WTC11 (cell line): ENCODE results near the gene SLC35F1. TPM values are rescaled to one million over a fixed set of nuclear protein-coding genes. Genes with fewer than 3 reads are reported as not detected.

Source experiments
- ATAC-seq: fragments of 200-7000 bp; cut with Tn5 transposase; 2 replicates; pipeline ENCODE4 v1.10.0; 2021; ENCODE audit warnings: mild to moderate bottlenecking, moderate library complexity
- CTCF ChIA-PET: fragments of 300-600 bp; sonication (Branson Sonifier 250); formaldehyde crosslinking; loops from one replicate; lab custom pipeline; 2021; ENCODE audit warnings: antibody characterized with exemption; lab: Charles Lee
- POLR2A ChIA-PET: fragments of 350-600 bp; sonication (Branson Sonifier 250); formaldehyde crosslinking; loops from one replicate; lab custom pipeline; 2021; ENCODE audit warnings: antibody characterized with exemption; lab: Charles Lee
- DNase-seq: peaks from one replicate; pipeline ENCODE4 v3.0.0; 2021; ENCODE audit warnings: low spot score
- H3K27ac Mint-ChIP-seq: 2 replicates; pipeline ENCODE4 v1.8.0; 2021; ENCODE audit warnings: mixed read lengths
- H3K27me3 Mint-ChIP-seq: 2 replicates; pipeline ENCODE4 v1.8.0; 2021; ENCODE audit warnings: low read depth, mild to moderate bottlenecking, moderate library complexity, mixed read lengths
- H3K36me3 Mint-ChIP-seq: 2 replicates; pipeline ENCODE4 v1.8.0; 2021; ENCODE audit warnings: mixed read lengths
- H3K4me1 Mint-ChIP-seq: 2 replicates; pipeline ENCODE4 v1.8.0; 2022; ENCODE audit warnings: mixed read lengths
- H3K4me3 Mint-ChIP-seq: 2 replicates; pipeline ENCODE4 v1.8.0; 2021; ENCODE audit warnings: mild to moderate bottlenecking, moderate library complexity, mixed read lengths
- H3K9me3 Mint-ChIP-seq: 2 replicates; pipeline ENCODE4 v1.8.0; 2021; ENCODE audit warnings: mixed read lengths
- CDX4 ChIP-seq: fragments of 250-450 bp; sonication (Bioruptor Pico); IDR thresholded peaks from 2 replicates; pipeline ENCODE4 v1.9.0; 2021; ENCODE audit warnings: moderate library complexity, mild to moderate bottlenecking, inconsistent platforms, borderline replicate concordance
- ELF4 ChIP-seq: sonication (generic); formaldehyde crosslinking; IDR thresholded peaks from 2 replicates; pipeline ENCODE4 v1.8.1; 2022; ENCODE audit warnings: low read depth, mild to moderate bottlenecking, moderate library complexity, missing genetic modification reagents
- ESRRA ChIP-seq: sonication (generic); formaldehyde crosslinking; IDR thresholded peaks from 2 replicates; pipeline ENCODE4 v1.8.1; 2022; ENCODE audit warnings: mild to moderate bottlenecking, missing genetic modification reagents, borderline replicate concordance
- GRHL2 ChIP-seq: fragments of 250-450 bp; sonication (Bioruptor Pico); IDR thresholded peaks from 2 replicates; pipeline ENCODE4 v1.8.0; 2022; ENCODE audit warnings: mild to moderate bottlenecking, moderate library complexity; ENCODE audit not compliant: insufficient replicate concordance, severe bottlenecking
- HMGA2 ChIP-seq: fragments of 250-450 bp; sonication (Bioruptor Pico); IDR thresholded peaks from 2 replicates; pipeline ENCODE4 v1.4.0; 2021; ENCODE audit warnings: mild to moderate bottlenecking, moderate library complexity
- KAT7 ChIP-seq: sonication (generic); formaldehyde crosslinking; IDR thresholded peaks from 2 replicates; pipeline ENCODE4 v1.8.1; 2023; ENCODE audit warnings: missing genetic modification reagents, mild to moderate bottlenecking, borderline replicate concordance
- TCF7 ChIP-seq: sonication (generic); formaldehyde crosslinking; IDR thresholded peaks from 2 replicates; pipeline ENCODE4 v1.8.0; 2022; ENCODE audit warnings: mild to moderate bottlenecking, low read depth, missing genetic modification reagents, moderate library complexity
- USF1 ChIP-seq: sonication (generic); formaldehyde crosslinking; IDR thresholded peaks from 2 replicates; pipeline ENCODE4 v1.8.0; 2022; ENCODE audit warnings: mild to moderate bottlenecking, missing genetic modification reagents
- ZNF138 ChIP-seq: sonication (generic); formaldehyde crosslinking; conservative IDR thresholded peaks from 2 replicates; pipeline ENCODE4 v1.8.1; 2022; ENCODE audit warnings: mild to moderate bottlenecking, moderate library complexity, missing genetic modification reagents
- ZNF232 ChIP-seq: sonication (generic); formaldehyde crosslinking; IDR thresholded peaks from 2 replicates; pipeline ENCODE4 v1.8.0; 2022; ENCODE audit warnings: mild to moderate bottlenecking, missing genetic modification reagents
- ZNF423 ChIP-seq: fragments of 250-450 bp; sonication (Bioruptor Pico); IDR thresholded peaks from 2 replicates; pipeline ENCODE4 v2.1.2; 2022; ENCODE audit warnings: mild to moderate bottlenecking, moderate library complexity
- total RNA-seq: library from RNA; stranded (reverse); gene quantifications from 3 replicates; pipeline ENCODE4 v1.2.3, GENCODE V29; 2021
- TF ChIP-seq, protein P1 (sequence below): fragments of 250-450 bp; sonication (Bioruptor Pico); IDR thresholded peaks from 2 replicates; pipeline ENCODE4 v2.1.2; 2022; ENCODE audit warnings: mild to moderate bottlenecking, moderate library complexity
- TF ChIP-seq, protein P2 (sequence below): sonication (generic); formaldehyde crosslinking; IDR thresholded peaks from 2 replicates; pipeline ENCODE4 v1.8.1; 2023; ENCODE audit warnings: mild to moderate bottlenecking, missing genetic modification reagents, moderate library complexity
- TF ChIP-seq, protein P3 (sequence below): fragments of 250-450 bp; sonication (Bioruptor Pico); IDR thresholded peaks from 2 replicates; pipeline ENCODE4 v1.8.0; 2021; ENCODE audit warnings: mild to moderate bottlenecking
- TF ChIP-seq, protein P4 (sequence below): fragments of 200-600 bp; IDR thresholded peaks from 2 replicates; pipeline ENCODE4 v1.8.0; 2022; ENCODE audit warnings: antibody characterized with exemption

Gene SLC35F1
- total RNA-seq, 1 experiment from 2014 or later: 11.0 TPM

- ChIA-PET CTCF (no interaction called here), POLR2A (no interaction called here)
- Mint-ChIP-seq H3K36me3 (no peaks in the 10 kb centered on the region; the same call in 1 of the 2 replicates), H3K27ac (no peak overlapping the region; the same call in 1 of the 2 replicates), H3K27me3 (no peaks in the 10 kb centered on the region), H3K4me3 (no peak overlapping the region), H3K9me3 (no peaks in the 10 kb centered on the region), H3K4me1 (peaks cover 15% of the 10 kb centered on the region)
- ATAC-seq (no peak), DNase-seq (no peak)
- TF ChIP-seq ELF4 (CRISPR knock-in tag): no peak
- no peak for TF ChIP-seq ZNF138 (CRISPR knock-in tag)
- TF ChIP-seq, protein P1, sequence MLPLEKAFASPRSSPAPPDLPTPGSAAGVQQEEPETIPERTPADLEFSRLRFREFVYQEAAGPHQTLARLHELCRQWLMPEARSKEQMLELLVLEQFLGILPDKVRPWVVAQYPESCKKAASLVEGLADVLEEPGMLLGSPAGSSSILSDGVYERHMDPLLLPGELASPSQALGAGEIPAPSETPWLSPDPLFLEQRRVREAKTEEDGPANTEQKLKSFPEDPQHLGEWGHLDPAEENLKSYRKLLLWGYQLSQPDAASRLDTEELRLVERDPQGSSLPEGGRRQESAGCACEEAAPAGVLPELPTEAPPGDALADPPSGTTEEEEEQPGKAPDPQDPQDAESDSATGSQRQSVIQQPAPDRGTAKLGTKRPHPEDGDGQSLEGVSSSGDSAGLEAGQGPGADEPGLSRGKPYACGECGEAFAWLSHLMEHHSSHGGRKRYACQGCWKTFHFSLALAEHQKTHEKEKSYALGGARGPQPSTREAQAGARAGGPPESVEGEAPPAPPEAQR (CRISPR knock-in tag): no peak
- TF ChIP-seq, protein P2, sequence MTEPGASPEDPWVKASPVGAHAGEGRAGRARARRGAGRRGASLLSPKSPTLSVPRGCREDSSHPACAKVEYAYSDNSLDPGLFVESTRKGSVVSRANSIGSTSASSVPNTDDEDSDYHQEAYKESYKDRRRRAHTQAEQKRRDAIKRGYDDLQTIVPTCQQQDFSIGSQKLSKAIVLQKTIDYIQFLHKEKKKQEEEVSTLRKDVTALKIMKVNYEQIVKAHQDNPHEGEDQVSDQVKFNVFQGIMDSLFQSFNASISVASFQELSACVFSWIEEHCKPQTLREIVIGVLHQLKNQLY (CRISPR knock-in tag): no peak
- no peak for TF ChIP-seq ESRRA (CRISPR knock-in tag)
- TF ChIP-seq, protein P3, sequence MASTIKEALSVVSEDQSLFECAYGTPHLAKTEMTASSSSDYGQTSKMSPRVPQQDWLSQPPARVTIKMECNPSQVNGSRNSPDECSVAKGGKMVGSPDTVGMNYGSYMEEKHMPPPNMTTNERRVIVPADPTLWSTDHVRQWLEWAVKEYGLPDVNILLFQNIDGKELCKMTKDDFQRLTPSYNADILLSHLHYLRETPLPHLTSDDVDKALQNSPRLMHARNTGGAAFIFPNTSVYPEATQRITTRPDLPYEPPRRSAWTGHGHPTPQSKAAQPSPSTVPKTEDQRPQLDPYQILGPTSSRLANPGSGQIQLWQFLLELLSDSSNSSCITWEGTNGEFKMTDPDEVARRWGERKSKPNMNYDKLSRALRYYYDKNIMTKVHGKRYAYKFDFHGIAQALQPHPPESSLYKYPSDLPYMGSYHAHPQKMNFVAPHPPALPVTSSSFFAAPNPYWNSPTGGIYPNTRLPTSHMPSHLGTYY: no peak
- no peak for TF ChIP-seq USF1 (CRISPR knock-in tag)
Observed at GRCh38 chr6:118122161-118122725, 215.2 kb downstream of the SLC35F1 start.

GRCh38 chr6:118122801-118123200 lies 215.7 kb downstream of the SLC35F1 start:
- DNase-seq: no peak
- no peak for ATAC-seq
- Mint-ChIP-seq H3K27ac (no peak overlapping the region), H3K36me3 (no peaks in the 10 kb centered on the region; the same call in 1 of the 2 replicates), H3K4me1 (peaks cover 15% of the 10 kb centered on the region), H3K4me3 (no peak overlapping the region), H3K9me3 (no peaks in the 10 kb centered on the region), H3K27me3 (no peaks in the 10 kb centered on the region)
- ChIA-PET CTCF (no interaction called here), POLR2A (no interaction called here)
- TF ChIP-seq, protein P3: no peak
- TF ChIP-seq KAT7 (CRISPR knock-in tag): no peak
- no peak for TF ChIP-seq ZNF232 (CRISPR knock-in tag)
- TF ChIP-seq, protein P4, sequence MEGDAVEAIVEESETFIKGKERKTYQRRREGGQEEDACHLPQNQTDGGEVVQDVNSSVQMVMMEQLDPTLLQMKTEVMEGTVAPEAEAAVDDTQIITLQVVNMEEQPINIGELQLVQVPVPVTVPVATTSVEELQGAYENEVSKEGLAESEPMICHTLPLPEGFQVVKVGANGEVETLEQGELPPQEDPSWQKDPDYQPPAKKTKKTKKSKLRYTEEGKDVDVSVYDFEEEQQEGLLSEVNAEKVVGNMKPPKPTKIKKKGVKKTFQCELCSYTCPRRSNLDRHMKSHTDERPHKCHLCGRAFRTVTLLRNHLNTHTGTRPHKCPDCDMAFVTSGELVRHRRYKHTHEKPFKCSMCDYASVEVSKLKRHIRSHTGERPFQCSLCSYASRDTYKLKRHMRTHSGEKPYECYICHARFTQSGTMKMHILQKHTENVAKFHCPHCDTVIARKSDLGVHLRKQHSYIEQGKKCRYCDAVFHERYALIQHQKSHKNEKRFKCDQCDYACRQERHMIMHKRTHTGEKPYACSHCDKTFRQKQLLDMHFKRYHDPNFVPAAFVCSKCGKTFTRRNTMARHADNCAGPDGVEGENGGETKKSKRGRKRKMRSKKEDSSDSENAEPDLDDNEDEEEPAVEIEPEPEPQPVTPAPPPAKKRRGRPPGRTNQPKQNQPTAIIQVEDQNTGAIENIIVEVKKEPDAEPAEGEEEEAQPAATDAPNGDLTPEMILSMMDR: no peak
- no peak for TF ChIP-seq GRHL2 (CRISPR knock-in tag)
- TF ChIP-seq ZNF423: no peak
- no peak for TF ChIP-seq CDX4 (CRISPR knock-in tag)
- TF ChIP-seq HMGA2: no peak
- TF ChIP-seq TCF7: no peak
